Natural killer cell (primary cell): ENCODE results near the gene PARD6G. TPM values are rescaled to one million over a fixed set of nuclear protein-coding genes. Genes with fewer than 3 reads are reported as not detected.

Source experiments
- ATAC-seq, 3 donors: fragments of 150-1000 bp in 2 of 3; fragments of 200-7000 bp in 1 of 3; cut with Tn5 transposase; 1 replicate in 1 of 3; 2 replicates in 2 of 3; pipeline ENCODE4 v1.10.0; 2021; ENCODE audit warnings: mild to moderate bottlenecking in 2 of 3, moderate library complexity in 2 of 3
- DNase-seq, 2 donors: peaks; one replicate each; pipeline versions ENCODE4 v3.0.0 to v3.0.0-alpha.2; 2013 to 2021; ENCODE audit warnings: mixed read lengths in 1 of 2
- H3K27ac ChIP-seq: one replicate; pipeline ENCODE4 v1.5.1; 2013; ENCODE audit warnings: mild to moderate bottlenecking, low read length
- H3K27me3 ChIP-seq: one replicate; pipeline ENCODE4 v1.6.1; 2013; ENCODE audit warnings: low read length; ENCODE audit not compliant: control insufficient read depth, insufficient read depth
- H3K36me3 ChIP-seq: one replicate; pipeline ENCODE4 v1.6.1; 2013; ENCODE audit warnings: low read length; ENCODE audit not compliant: control insufficient read depth, insufficient read depth
- H3K4me1 ChIP-seq: one replicate; pipeline ENCODE4 v1.6.1; 2013; ENCODE audit warnings: low read length; ENCODE audit not compliant: control insufficient read depth, insufficient read depth
- H3K4me3 ChIP-seq: one replicate; pipeline ENCODE4 v1.5.1; 2013; ENCODE audit warnings: low read length
- H3K9me3 ChIP-seq: one replicate; pipeline ENCODE4 v1.6.1; 2013; ENCODE audit warnings: low read length; ENCODE audit not compliant: control insufficient read depth, insufficient read depth
- H3K27ac Mint-ChIP-seq, 2 donors: one replicate each; pipeline ENCODE4 v1.8.0; 2022; ENCODE audit warnings: mild to moderate bottlenecking in 2 of 2, mixed read lengths in 2 of 2, moderate library complexity in 1 of 2
- H3K27me3 Mint-ChIP-seq, 2 donors: one replicate each; pipeline ENCODE4 v1.8.0; 2022; ENCODE audit warnings: low read depth in 2 of 2, mixed read lengths in 2 of 2
- H3K36me3 Mint-ChIP-seq: one replicate; pipeline ENCODE4 v1.8.0; 2022; ENCODE audit warnings: mixed read lengths
- H3K4me1 Mint-ChIP-seq, 2 donors: one replicate each; pipeline ENCODE4 v1.8.0; 2022; ENCODE audit warnings: mixed read lengths in 2 of 2
- H3K4me3 Mint-ChIP-seq: one replicate; pipeline ENCODE4 v1.8.0; 2022; ENCODE audit warnings: mild to moderate bottlenecking, moderate library complexity, mixed read lengths
- H3K9me3 Mint-ChIP-seq, 2 donors: one replicate each; pipeline ENCODE4 v1.8.0; 2022; ENCODE audit warnings: mixed read lengths in 2 of 2
- CTCF ChIP-seq: fragments of 200-600 bp; IDR thresholded peaks from one replicate; pipeline ENCODE4 v1.8.0; 2022; ENCODE audit warnings: antibody characterized with exemption
- WGBS: methylation state at CpG from one replicate; pipeline ENCODE4 v1.1.7; 2013; ENCODE audit warnings: missing lambda C conversion rate; ENCODE audit not compliant: insufficient coverage; 5-methylcytosine and 5-hydroxymethylcytosine counted together
- intact Hi-C: fragments of 100-400 bp; cut with micrococcal nuclease; formaldehyde crosslinking; loops from one replicate; pipeline ENCODE4 v1.14.2; 2022
- total RNA-seq, 4 donors: library from RNA; stranded (reverse); fragments of 120-200 nt in 1 of 4; gene quantifications; one replicate each; pipeline versions ENCODE4 v1.2.3 to v1.2.4, GENCODE V29; 2013 to 2022

The PARD6G gene
- total RNA-seq, 3 donors from 2014 or later (not counting 1 experiment from before 2014, with no cell fraction given), result not detected

GRCh38 chr18:80145196-80145804 lies 102.0 kb downstream of the PARD6G start:
- Mint-ChIP-seq H3K36me3 (no peaks in the 10 kb centered on the region), H3K27me3 (peaks cover 4 to 9% of the 10 kb centered on the region in 2 donors), H3K9me3 (no peaks in the 10 kb centered on the region), H3K4me3 (no peak overlapping the region), H3K4me1 (peaks cover 0 to 12% of the 10 kb centered on the region in 2 donors), H3K27ac (no peak overlapping the region)
- no peak overlapping the region for H3K27ac ChIP-seq
- no peaks in the 10 kb centered on the region for H3K9me3 ChIP-seq
- peaks cover 13% of the 10 kb centered on the region for H3K4me1 ChIP-seq
- intact Hi-C loops, result no loop called here
- 95% methylated on average over 5 of the region's 5 CpGs for WGBS
- TF ChIP-seq CTCF, result no peak
- no peak overlapping the region for H3K4me3 ChIP-seq
- DNase-seq (no peak), ATAC-seq (no peak)
- H3K36me3 ChIP-seq, result no peaks in the 10 kb centered on the region
- no peaks in the 10 kb centered on the region for H3K27me3 ChIP-seq

GRCh38 chr18:80143881-80144280 lies 103.4 kb downstream of the PARD6G start:
- Histone ChIP-seq H3K27ac (no peak overlapping the region), H3K36me3 (peaks cover 2% of the 10 kb centered on the region), H3K9me3 (no peaks in the 10 kb centered on the region), H3K27me3 (no peaks in the 10 kb centered on the region), H3K4me3 (no peak overlapping the region), H3K4me1 (peaks cover 12% of the 10 kb centered on the region)
- DNase-seq (no peak), ATAC-seq (no peak)
- Mint-ChIP-seq H3K4me3 (no peak overlapping the region), H3K4me1 (peaks cover 0 to 12% of the 10 kb centered on the region in 2 donors), H3K27ac (no peak overlapping the region), H3K9me3 (no peaks in the 10 kb centered on the region), H3K36me3 (no peaks in the 10 kb centered on the region), H3K27me3 (peaks cover 0 to 4% of the 10 kb centered on the region in 2 donors)
- TF ChIP-seq CTCF, result no peak
- WGBS, result 89% methylated on average over 1 of the region's 2 CpGs
- intact Hi-C loops, result no loop called here

GRCh38 chr18:80140455-80140985 lies 106.8 kb downstream of the PARD6G start:
- no peaks in the 10 kb centered on the region for H3K27me3 ChIP-seq
- H3K4me1 ChIP-seq, result no peaks in the 10 kb centered on the region
- H3K27ac ChIP-seq, result no peak overlapping the region
- Mint-ChIP-seq H3K27ac (no peak overlapping the region), H3K4me1 (no peaks in the 10 kb centered on the region), H3K27me3 (no peaks in the 10 kb centered on the region), H3K4me3 (no peak overlapping the region), H3K36me3 (peaks cover 6% of the 10 kb centered on the region), H3K9me3 (no peaks in the 10 kb centered on the region)
- 70% methylated on average over 5 of the region's 5 CpGs for WGBS
- peak in 1 of 3 donors; percentile 21 for ATAC-seq
- no peak for DNase-seq
- no peak for TF ChIP-seq CTCF
- no peak overlapping the region for H3K4me3 ChIP-seq
- H3K36me3 ChIP-seq, result peaks cover 34% of the 10 kb centered on the region
- intact Hi-C loops, result no loop called here
- no peaks in the 10 kb centered on the region for H3K9me3 ChIP-seq

GRCh38 chr18:80137976-80138375 lies 109.3 kb downstream of the PARD6G start:
- Mint-ChIP-seq H3K4me1 (no peaks in the 10 kb centered on the region), H3K36me3 (peaks cover 13% of the 10 kb centered on the region), H3K27ac (no peak overlapping the region), H3K27me3 (no peaks in the 10 kb centered on the region), H3K9me3 (no peaks in the 10 kb centered on the region), H3K4me3 (no peak overlapping the region)
- no peak for ATAC-seq
- no peak for TF ChIP-seq CTCF
- no peak for DNase-seq
- Histone ChIP-seq H3K9me3 (no peaks in the 10 kb centered on the region), H3K4me1 (no peaks in the 10 kb centered on the region), H3K27me3 (no peaks in the 10 kb centered on the region), H3K36me3 (peaks cover 46% of the 10 kb centered on the region), H3K4me3 (no peak overlapping the region), H3K27ac (no peak overlapping the region)
- intact Hi-C loops, result no loop called here
- WGBS, result 94% methylated on average over 12 of the region's 12 CpGs
